K562 (cell line): ENCODE measurements around the gene ATP5MK. TPM values are rescaled to one million over a fixed set of nuclear protein-coding genes. Genes with fewer than 3 reads are reported as not detected.

Experiments
- ADNP ChIP-seq: fragments of 200-800 bp; sonication (Bioruptor generic); IDR thresholded peaks from 2 replicates; pipeline ENCODE4 v1.6.1; 2016; ENCODE audit warnings: missing genetic modification characterization, missing compliant biosample characterization
- CREB3L1 ChIP-seq: fragments of 450-650 bp; IDR thresholded peaks from 2 replicates; pipeline ENCODE4 v1.6.1; 2014; ENCODE audit warnings: low read depth, mild to moderate bottlenecking, moderate library complexity, borderline replicate concordance
- E2F1 ChIP-seq: sonication (generic); formaldehyde crosslinking; IDR thresholded peaks from 2 replicates; pipeline ENCODE4 v1.8.1; 2023; ENCODE audit warnings: mild to moderate bottlenecking, missing genetic modification reagents, moderate library complexity
- MNT ChIP-seq, 2 experiments: fragments of 450-650 bp; conservative IDR thresholded peaks; 2 replicates each; pipeline ENCODE4 v1.6.1; 2017; ENCODE audit warnings: mild to moderate bottlenecking in 2 of 2, moderate library complexity in 2 of 2
- NFIX ChIP-seq: fragments of 250-450 bp; sonication (Bioruptor Pico); IDR thresholded peaks from 2 replicates; pipeline ENCODE4 v1.4.0; 2020; ENCODE audit warnings: low read depth, mild to moderate bottlenecking, moderate library complexity
- PPARD ChIP-seq: fragments of 250-450 bp; sonication (Bioruptor Pico); IDR thresholded peaks from 2 replicates; pipeline ENCODE4 v1.8.0; 2022; ENCODE audit warnings: inconsistent platforms, mild to moderate bottlenecking, moderate library complexity
- TEAD1 ChIP-seq, 2 experiments: fragments of 450-650 bp in 1 of 2; sonication (generic) in 1 of 2; formaldehyde crosslinking; IDR thresholded peaks; 2 replicates each; pipeline versions ENCODE4 v1.4.0 to v1.8.0; 2020 to 2022; ENCODE audit warnings: mild to moderate bottlenecking in 2 of 2, missing genetic modification reagents in 1 of 2
- ZNF239 ChIP-seq: fragments of 250-450 bp; sonication (Bioruptor Pico); IDR thresholded peaks from 2 replicates; pipeline ENCODE4 v1.4.0; 2020; ENCODE audit warnings: mild to moderate bottlenecking
- ZNF24 ChIP-seq: fragments of 450-650 bp; IDR thresholded peaks from 2 replicates; pipeline ENCODE4 v1.6.1; 2016
- ZNF655 ChIP-seq: fragments of 250-450 bp; sonication (Bioruptor Pico); IDR thresholded peaks from 2 replicates; pipeline ENCODE4 v1.5.0; 2021
- polyA plus RNA-seq, 8 experiments: library from polyadenylated mRNA; depleted of rRNA in 4 of 8; stranded (reverse) in 5 of 8; unstranded in 3 of 8; fragments of >200 nt; fragmentation: Nextera tagmentation in 2 of 8; fragmentation: Illumina TruSeq in 1 of 8; extraction: Ambion mirVana in 2 of 8; extraction: Trizol in 1 of 8; gene quantifications; 2 replicates each; pipeline versions ENCODE4 v1.2.1 to v1.2.3, GENCODE V29; 2011 to 2014; ENCODE audit warnings: inconsistent platforms in 1 of 8, missing spikeins in 1 of 8
- total RNA-seq, 7 experiments: library from RNA; depleted of rRNA in 6 of 7; stranded (reverse); fragments of >200 nt in 6 of 7; fragmentation: Illumina TruSeq in 2 of 7; extraction: Trizol in 2 of 7; gene quantifications; 2 replicates each; pipeline versions ENCODE4 v1.2.1 to v1.2.3, GENCODE V29; 2011 to 2021; ENCODE audit warnings: low replicate concordance in 1 of 7

ATP5MK gene
- total and polyA plus RNA-seq, 9 of the 15 experiments (the other 6 are each of a cell fraction or from before 2014, with no cell fraction given), result 182 to 1,810 (median 741) TPM

GRCh38 chr10:103396789-103397087 is 463 bp upstream of the ATP5MK start (continued):
- no peak for TF ChIP-seq CREB3L1
- no peak for TF ChIP-seq ZNF655
- TF ChIP-seq NFIX (CRISPR knock-in tag), result no peak
- TF ChIP-seq ADNP (tag), result no peak
- TF ChIP-seq MNT (conservative IDR thresholded peaks at IDR 0.05), result peak; percentile 21 to 68; a peak in 2 of 4 replicates
- no peak for TF ChIP-seq TEAD1 (CRISPR knock-in tag; IDR thresholded peaks at IDR 0.05)
- TF ChIP-seq ZNF239, result no peak
- 0 out of 2 replicates have a peak, but pooled peaks have one; percentile 4 for TF ChIP-seq E2F1
- TF ChIP-seq ZNF24, result no peak
- no peak for TF ChIP-seq PPARD
